ENCODE results near the gene B9D2.

The B9D2 gene

DNA sequence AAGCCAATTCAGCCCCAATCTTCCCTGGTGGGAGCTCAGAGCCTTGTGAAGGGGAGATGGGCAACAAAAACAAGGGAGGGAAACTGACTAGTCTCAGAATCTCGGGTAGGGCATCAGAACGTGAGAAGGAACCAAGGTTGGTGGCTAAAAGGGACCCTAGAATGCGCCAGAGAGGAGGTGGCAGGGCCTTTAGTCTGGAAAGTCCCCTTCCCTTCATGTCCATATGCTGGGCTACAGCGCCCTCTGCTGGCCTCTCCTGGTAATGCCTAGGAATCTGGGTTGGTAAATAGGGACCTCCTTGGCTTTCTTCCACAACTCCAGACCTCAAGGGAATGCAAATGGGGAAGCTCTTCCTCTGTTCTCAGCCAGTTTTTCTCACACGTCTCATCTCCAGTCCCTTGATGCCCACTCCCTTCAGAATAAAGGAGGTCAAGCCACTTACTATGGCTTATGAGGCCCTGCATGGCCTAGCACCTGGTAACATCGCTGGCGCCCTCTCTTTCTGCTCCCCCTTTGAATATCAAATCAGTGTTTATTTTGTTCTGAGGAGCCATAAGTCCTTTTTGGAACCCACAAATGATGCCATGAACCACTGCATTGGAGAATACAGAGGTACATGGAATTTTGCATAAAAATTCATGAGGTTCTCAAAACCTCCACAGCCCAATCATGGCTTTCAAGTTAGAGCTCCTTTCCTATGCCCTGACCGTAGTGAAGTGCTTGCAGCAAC, 55.3 kb downstream of the B9D2 start:
- DNase-seq, result peak; percentile 82 to 100

GRCh38 chr19:41307954-41308449, 55.9 kb downstream of the B9D2 start:
- no peak for DNase-seq

GRCh38 chr19:41307090-41307875, 56.7 kb downstream of the B9D2 start:
- DNase-seq, result peak in 1 of 2 donors; percentile 30

- no peak for DNase-seq
Measured at GRCh38 chr19:41305927-41306793, 57.8 kb downstream of the B9D2 start.

DNA sequence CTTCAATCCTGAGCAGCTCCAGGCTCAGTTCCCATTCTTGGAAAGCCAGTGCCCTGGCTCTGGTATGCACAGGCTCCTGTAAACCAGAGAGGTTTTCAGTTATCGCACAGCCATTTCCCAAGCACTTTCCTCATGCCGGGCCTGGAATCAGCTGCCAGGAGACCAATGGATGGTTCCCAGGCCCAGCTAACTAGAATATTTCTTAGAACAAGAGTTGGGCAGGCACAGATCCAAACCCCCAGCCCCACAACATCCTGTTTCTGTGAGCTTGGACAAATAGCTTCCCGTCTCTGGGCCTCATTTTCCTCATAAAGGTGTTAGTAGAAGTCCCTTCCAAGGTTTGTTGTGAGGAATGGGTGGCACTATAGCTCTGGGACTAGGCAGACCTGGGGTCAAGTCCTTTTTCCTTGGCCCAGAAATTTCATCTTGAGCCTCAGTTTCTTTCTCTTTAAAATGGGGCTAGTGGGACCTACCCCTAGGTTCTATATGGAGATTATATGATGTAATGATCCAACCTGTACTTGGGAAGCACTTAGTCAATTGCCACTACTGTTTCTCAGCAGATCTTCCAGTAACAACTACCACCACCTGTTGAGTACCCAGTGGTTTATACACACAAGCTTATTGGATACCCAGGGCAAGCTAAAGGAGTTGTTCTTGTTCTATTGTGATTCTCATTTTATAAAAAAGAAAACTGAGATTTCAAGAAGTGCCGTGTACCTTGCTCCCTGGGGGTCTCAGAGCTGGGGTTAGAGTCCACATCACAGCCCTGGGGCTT, 59.1 kb downstream of the B9D2 start:
- DNase-seq, result no peak

Data from inflammatory macrophage treated with lipopolysaccharide for 1 hour (primary cell).